Liver (tissue), 9 donors: ENCODE results near the gene DNAJB11. TPM values are rescaled to one million over a fixed set of nuclear protein-coding genes. Genes with fewer than 3 reads are reported as not detected.
A peak's percentile ranks its signal among the peaks of the same experiment; 100 is the strongest.
"Not testable (repeated sequence)": the region's sequence is repeated elsewhere in the genome, so short reads cannot be mapped to it uniquely, and the experiment has no call there.

Experiments used
- DNase-seq: peaks from one replicate; pipeline ENCODE4 v3.0.0-alpha.2; 2017; ENCODE audit warnings: low spot score
- H3K27ac ChIP-seq, 2 donors: one replicate each; pipeline ENCODE4 v1.7.0; 2013; ENCODE audit warnings: inconsistent platforms in 2 of 2, low read length in 2 of 2, control low read depth in 1 of 2, low read depth in 1 of 2, mild to moderate bottlenecking in 1 of 2
- H3K27me3 ChIP-seq, 4 donors: one replicate each; pipeline versions ENCODE4 v1.6.1 to v1.7.0; 2013; ENCODE audit warnings: low read length in 3 of 4, inconsistent platforms in 1 of 4, mild to moderate bottlenecking in 1 of 4, moderate library complexity in 1 of 4; ENCODE audit not compliant: control insufficient read depth in 4 of 4, insufficient read depth in 4 of 4
- H3K36me3 ChIP-seq, 4 donors: one replicate each; pipeline versions ENCODE4 v1.6.1 to v1.7.0; 2013; ENCODE audit warnings: low read length in 3 of 4, mild to moderate bottlenecking in 3 of 4, low read depth in 1 of 4, moderate library complexity in 1 of 4; ENCODE audit not compliant: control insufficient read depth in 4 of 4, insufficient read depth in 3 of 4
- H3K4me1 ChIP-seq, 4 donors: one replicate each; pipeline versions ENCODE4 v1.6.1 to v1.7.0; 2013; ENCODE audit warnings: low read length in 3 of 4, mild to moderate bottlenecking in 3 of 4, moderate library complexity in 1 of 4; ENCODE audit not compliant: control insufficient read depth in 4 of 4, insufficient read depth in 4 of 4
- H3K4me3 ChIP-seq, 3 donors: one replicate each; pipeline versions ENCODE4 v1.6.1 to v1.7.0; 2013; ENCODE audit warnings: low read length in 3 of 3, control low read depth in 1 of 3, low read depth in 1 of 3, mild to moderate bottlenecking in 1 of 3
- H3K9ac ChIP-seq, 2 donors: one replicate each; pipeline ENCODE4 v1.7.0; 2013; ENCODE audit warnings: low read length in 2 of 2, mild to moderate bottlenecking in 2 of 2, moderate library complexity in 2 of 2, control low read depth in 1 of 2, low read depth in 1 of 2
- H3K9me3 ChIP-seq, 4 donors: one replicate each; pipeline versions ENCODE4 v1.6.1 to v1.7.0; 2013; ENCODE audit warnings: low read length in 3 of 4; ENCODE audit not compliant: control insufficient read depth in 4 of 4
- ATF3 ChIP-seq: IDR thresholded peaks from 2 replicates; pipeline ENCODE4 v1.6.1; 2016; ENCODE audit warnings: antibody characterized with exemption
- CTCF ChIP-seq: fragments of 150-350 bp; IDR thresholded peaks from 2 replicates; pipeline ENCODE4 v1.5.1; 2017; ENCODE audit warnings: improper control_type of control experiment, low read depth, low read length; ENCODE audit not compliant: missing input control
- EGR1 ChIP-seq, 2 donors: IDR thresholded peaks; 2 replicates each; pipeline ENCODE4 v1.6.1; 2016 to 2018; ENCODE audit warnings: antibody characterized with exemption in 2 of 2, low read depth in 2 of 2
- FOXA1 ChIP-seq: IDR thresholded peaks from 2 replicates; pipeline ENCODE4 v1.6.1; 2016; ENCODE audit warnings: antibody characterized with exemption
- FOXA2 ChIP-seq: IDR thresholded peaks from 2 replicates; pipeline ENCODE4 v1.6.1; 2016; ENCODE audit warnings: antibody characterized with exemption
- GABPA ChIP-seq, 2 donors: IDR thresholded peaks in 1 of 2; conservative IDR thresholded peaks in 1 of 2; 2 replicates each; pipeline ENCODE4 v1.6.1; 2016; ENCODE audit warnings: antibody characterized with exemption in 2 of 2, mild to moderate bottlenecking in 1 of 2, moderate library complexity in 1 of 2
- HNF4A ChIP-seq, 2 donors: conservative IDR thresholded peaks; 2 replicates each; pipeline ENCODE4 v1.6.1; 2016; ENCODE audit warnings: antibody characterized with exemption in 2 of 2, mild to moderate bottlenecking in 2 of 2
- HNF4G ChIP-seq: IDR thresholded peaks from 2 replicates; pipeline ENCODE4 v1.6.1; 2016; ENCODE audit warnings: antibody characterized with exemption
- JUND ChIP-seq, 2 donors: IDR thresholded peaks; 2 replicates each; pipeline ENCODE4 v1.6.1; 2016; ENCODE audit warnings: antibody characterized with exemption in 2 of 2
- MAX ChIP-seq: IDR thresholded peaks from 2 replicates; pipeline ENCODE4 v1.6.1; 2016; ENCODE audit warnings: antibody characterized with exemption
- NR2F2 ChIP-seq: IDR thresholded peaks from 2 replicates; pipeline ENCODE4 v1.6.1; 2016; ENCODE audit warnings: antibody characterized with exemption
- RAD21 ChIP-seq, 2 donors: IDR thresholded peaks; 2 replicates each; pipeline ENCODE4 v1.6.1; 2016; ENCODE audit warnings: antibody characterized with exemption in 2 of 2, mild to moderate bottlenecking in 2 of 2
- REST ChIP-seq: IDR thresholded peaks from 2 replicates; pipeline ENCODE4 v1.6.1; 2016; ENCODE audit warnings: antibody characterized with exemption, mild to moderate bottlenecking
- RXRA ChIP-seq, 2 donors: IDR thresholded peaks; 2 replicates each; pipeline ENCODE4 v1.6.1; 2017 to 2018; ENCODE audit warnings: antibody characterized with exemption in 2 of 2, mild to moderate bottlenecking in 1 of 2
- SP1 ChIP-seq: IDR thresholded peaks from 2 replicates; pipeline ENCODE4 v1.6.1; 2018; ENCODE audit warnings: antibody characterized with exemption, mild to moderate bottlenecking
- TAF1 ChIP-seq: conservative IDR thresholded peaks from 2 replicates; pipeline ENCODE4 v1.6.1; 2016; ENCODE audit warnings: antibody characterized with exemption, mild to moderate bottlenecking
- YY1 ChIP-seq: IDR thresholded peaks from 2 replicates; pipeline ENCODE4 v1.6.1; 2016; ENCODE audit warnings: antibody characterized with exemption, mild to moderate bottlenecking
- ZBTB33 ChIP-seq: IDR thresholded peaks from 2 replicates; pipeline ENCODE4 v1.6.1; 2016; ENCODE audit warnings: antibody characterized with exemption
- WGBS: extraction: QIAGEN DNeasy Blood & Tissue Kit; methylation state at CpG from one replicate; pipeline ENCODE4 v1.1.7; 2013; 5-methylcytosine and 5-hydroxymethylcytosine counted together
- polyA plus RNA-seq, 2 donors: library from polyadenylated mRNA; stranded (reverse) in 1 of 2; unstranded in 1 of 2; fragments of 200-250 nt in 1 of 2; fragments of >200 nt in 1 of 2; fragmentation: Nextera tagmentation in 1 of 2; extraction: Ambion mirVana in 1 of 2; gene quantifications; one replicate each; pipeline versions ENCODE4 v1.2.1 to v1.2.3, GENCODE V29; 2013 to 2015
- total RNA-seq, 2 donors: library from RNA; depleted of rRNA; stranded (reverse); fragments of >200 nt; gene quantifications; one replicate each; pipeline ENCODE4 v1.2.3, GENCODE V29; 2014
- donor health status: healthy.
- donor health status: healthy.
- donor health status: healthy.
- donor health status: healthy.
- donor health status: healthy.

Gene DNAJB11
- total and polyA plus RNA-seq, 4 donors, result 30.2 to 101 (median 56.0) TPM

GRCh38 chr3:186567072-186567921 lies 3.2 kb upstream of the DNAJB11 start, which contains the start of gene TBCCD1:
Gene TBCCD1, minus strand, starts transcription at chr3:186567339. Its CDS starts 3,010 bp downstream, at chr3:186564329.
- Histone ChIP-seq H3K4me3 (peak within 1 kb of the TSS; percentile 63 to 96 (median 78)), H3K9me3 (no peaks in the 10 kb centered on the region), H3K4me1 (peaks cover 0 to 37% (median 30%) of the 10 kb centered on the region in 4 donors), H3K27ac (peak within 1 kb of the TSS; percentile 90 to 91), H3K36me3 (peaks cover 0 to 3% (median 0%) of the 10 kb centered on the region in 4 donors), H3K9ac (peak within 1 kb of the TSS; percentile 91 to 97), H3K27me3 (no peaks in the 10 kb centered on the region)
- under 1% methylated on average over 66 of the region's 66 CpGs for WGBS
- peak; percentile 98 for DNase-seq
- TF ChIP-seq MAX (no peak), REST (peak; percentile 78), ZBTB33 (no peak), FOXA1 (no peak), RXRA (IDR thresholded peaks at IDR 0.05) (peak in 1 of 2 donors; percentile 5), GABPA (IDR thresholded peaks at IDR 0.05 in 1 of 2, conservative IDR thresholded peaks at IDR 0.05 in 1 of 2) (no peak), ATF3 (no peak), HNF4A (conservative IDR thresholded peaks at IDR 0.05) (peak; percentile 73 to 78), EGR1 (IDR thresholded peaks at IDR 0.05; ENCODE audit: low read depth in 2 of 2) (peak in 1 of 2 donors; percentile 54), JUND (IDR thresholded peaks at IDR 0.05) (no peak), NR2F2 (no peak), YY1 (peak; percentile 28), FOXA2 (no peak), SP1 (peak; percentile 66), RAD21 (IDR thresholded peaks at IDR 0.05) (no peak), TAF1 (peak; percentile 77), HNF4G (peak; percentile 54), CTCF (no peak)

GRCh38 chr3:186569361-186569760 lies 1.2 kb upstream of the DNAJB11 start:
- not testable (repeated sequence) for H3K4me3 ChIP-seq, H3K27me3 ChIP-seq, H3K9ac ChIP-seq, DNase-seq, H3K27ac ChIP-seq, H3K9me3 ChIP-seq
- WGBS, result 88% methylated on average over 11 of the region's 11 CpGs
- Histone ChIP-seq H3K4me1 (peaks cover 0 to 38% (median 30%) of the 10 kb centered on the region in 4 donors), H3K36me3 (peaks cover 2 to 13% (median 5%) of the 10 kb centered on the region in 4 donors)
